ENCODE measurements around the gene KLHL25.

DNA sequence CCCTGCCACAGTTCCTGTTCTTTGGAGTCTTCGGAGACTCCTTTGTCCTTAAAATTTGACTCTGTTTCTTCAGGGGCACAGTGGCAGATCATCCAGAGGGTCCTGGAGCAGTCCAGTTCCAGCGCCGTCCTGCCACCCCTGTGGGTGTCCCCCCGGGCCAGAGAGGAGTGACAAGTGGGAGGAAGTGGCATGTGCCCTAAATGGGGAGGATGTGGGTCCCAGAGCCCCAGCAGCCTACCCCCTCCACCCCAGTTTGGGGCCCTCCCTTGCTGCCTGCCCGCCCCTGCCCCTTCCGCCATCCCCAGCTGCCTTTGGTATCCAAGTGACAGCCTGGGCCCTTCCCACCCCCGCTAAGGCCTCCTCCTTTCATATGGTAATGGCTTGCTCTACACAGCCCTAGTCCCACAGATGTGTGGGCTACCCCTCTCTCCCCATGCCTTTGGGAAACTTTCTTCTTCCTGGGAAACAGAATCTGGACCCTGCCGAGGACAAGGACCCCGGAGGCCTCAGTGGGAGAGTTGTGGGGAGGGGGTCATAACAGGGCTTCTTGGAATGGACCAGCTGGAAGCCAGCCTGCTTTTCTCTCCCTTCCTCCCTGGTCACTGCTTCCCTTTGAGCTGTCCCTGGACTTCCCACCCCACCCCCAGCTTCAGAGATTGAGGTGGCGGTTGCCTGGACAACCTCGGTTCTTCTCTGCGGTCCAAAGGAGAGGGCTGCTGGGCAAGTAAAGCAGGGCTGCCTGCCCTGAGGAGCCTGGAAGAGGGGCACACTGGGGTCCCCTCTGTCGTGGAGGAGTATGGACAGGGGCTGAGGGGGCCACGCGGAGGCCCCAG lies 43.2 kb downstream of the KLHL25 start:
- TF ChIP-seq, protein P1, sequence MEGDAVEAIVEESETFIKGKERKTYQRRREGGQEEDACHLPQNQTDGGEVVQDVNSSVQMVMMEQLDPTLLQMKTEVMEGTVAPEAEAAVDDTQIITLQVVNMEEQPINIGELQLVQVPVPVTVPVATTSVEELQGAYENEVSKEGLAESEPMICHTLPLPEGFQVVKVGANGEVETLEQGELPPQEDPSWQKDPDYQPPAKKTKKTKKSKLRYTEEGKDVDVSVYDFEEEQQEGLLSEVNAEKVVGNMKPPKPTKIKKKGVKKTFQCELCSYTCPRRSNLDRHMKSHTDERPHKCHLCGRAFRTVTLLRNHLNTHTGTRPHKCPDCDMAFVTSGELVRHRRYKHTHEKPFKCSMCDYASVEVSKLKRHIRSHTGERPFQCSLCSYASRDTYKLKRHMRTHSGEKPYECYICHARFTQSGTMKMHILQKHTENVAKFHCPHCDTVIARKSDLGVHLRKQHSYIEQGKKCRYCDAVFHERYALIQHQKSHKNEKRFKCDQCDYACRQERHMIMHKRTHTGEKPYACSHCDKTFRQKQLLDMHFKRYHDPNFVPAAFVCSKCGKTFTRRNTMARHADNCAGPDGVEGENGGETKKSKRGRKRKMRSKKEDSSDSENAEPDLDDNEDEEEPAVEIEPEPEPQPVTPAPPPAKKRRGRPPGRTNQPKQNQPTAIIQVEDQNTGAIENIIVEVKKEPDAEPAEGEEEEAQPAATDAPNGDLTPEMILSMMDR (IDR thresholded peaks at IDR 0.05), result no peak
- no peak for TF ChIP-seq EP300 (IDR thresholded peaks at IDR 0.05)
- TF ChIP-seq POLR2AphosphoS5 (IDR thresholded peaks at IDR 0.05), result no peak
- TF ChIP-seq POLR2A (IDR thresholded peaks at IDR 0.05), result no peak
